K562 (cell line): ENCODE measurements around the gene BNC2. TPM values are rescaled to one million over a fixed set of nuclear protein-coding genes. Genes with fewer than 3 reads are reported as not detected.

Experiments used
- ATAC-seq: fragments of 200-7000 bp; cut with Tn5 transposase; 3 replicates; pipeline ENCODE4 v1.9.1; 2020; ENCODE audit warnings: moderate library complexity
- BruUV-seq: library from RNA; stranded (reverse); fragments of 400-500 nt; replicated peaks from 2 replicates; lab custom pipeline; 2021; lab: Mats Ljungman, UMichigan
- CTCF ChIA-PET: fragments of 300-600 bp; formaldehyde crosslinking; extraction: SDS; loops from one replicate; lab custom pipeline; 2021; ENCODE audit warnings: low intra/inter-chr PET ratio; lab: Yijun Ruan, JAX
- POLR2A ChIA-PET: fragments of 300-600, 350-650 bp; sonication (Branson Sonifier 250); formaldehyde crosslinking; extraction: SDS; loops from one replicate; lab custom pipeline; 2021; ENCODE audit warnings: antibody characterized with exemption, inconsistent platforms; lab: Yijun Ruan, JAX
- DNase-seq, 4 experiments: peaks; one replicate each; pipeline versions ENCODE4 v3.0.0 to v3.0.0-alpha.2; 2011 to 2018; ENCODE audit warnings: low spot score in 3 of 4, mixed read lengths in 3 of 4; ENCODE audit errors: extremely low read depth in 1 of 4
- FAIRE-seq: peaks from 2 replicates; lab custom pipeline; 2011; peaks lifted over from hg19 to GRCh38; lab: Jason Lieb, UNC
- H2AFZ ChIP-seq: 2 replicates; pipeline ENCODE4 v1.6.0; 2011; ENCODE audit warnings: low read depth, low read length, control low read depth, inconsistent platforms
- H3K27ac ChIP-seq: fragments of 200-600 bp; 3 replicates; pipeline ENCODE4 v1.8.0; 2011; ENCODE audit warnings: low read depth, mild to moderate bottlenecking, control low read depth, inconsistent platforms, low read length, moderate library complexity, mixed read lengths; ENCODE audit errors: extremely low read depth
- H3K27me3 ChIP-seq, 2 experiments: fragments of 300-600 bp in 1 of 2; 2 replicates in 1 of 2; 3 replicates in 1 of 2; pipeline versions ENCODE4 v1.6.0 to v1.8.0; 2011; ENCODE audit warnings: inconsistent platforms in 2 of 2, low read length in 2 of 2, mild to moderate bottlenecking in 1 of 2, mixed read lengths in 1 of 2, moderate library complexity in 1 of 2; ENCODE audit not compliant: control insufficient read depth in 2 of 2, insufficient read depth in 2 of 2
- H3K36me3 ChIP-seq: fragments of 300-600 bp; 3 replicates; pipeline ENCODE4 v1.8.0; 2011; ENCODE audit warnings: mild to moderate bottlenecking, low read length, inconsistent platforms; ENCODE audit not compliant: control insufficient read depth, insufficient read depth
- H3K4me1 ChIP-seq, 2 experiments: fragments of 200-600 bp in 1 of 2; replicated peaks in 1 of 2; 2 replicates in 1 of 2; 3 replicates in 1 of 2; pipeline versions ENCODE4 v1.5.1 to v1.8.0; 2011; ENCODE audit warnings: inconsistent platforms in 2 of 2, low read length in 2 of 2, mild to moderate bottlenecking in 1 of 2, mixed read lengths in 1 of 2, moderate library complexity in 1 of 2; ENCODE audit not compliant: control insufficient read depth in 2 of 2, insufficient read depth in 2 of 2
- H3K4me2 ChIP-seq: 2 replicates; pipeline ENCODE4 v1.6.1; 2011; ENCODE audit warnings: low read length, control low read depth, inconsistent platforms, mixed read lengths; ENCODE audit not compliant: insufficient read depth
- H3K4me3 ChIP-seq: fragments of 200-600 bp; sonication (generic), shearing (Covaris generic); 2 replicates; pipeline ENCODE4 v1.5.1; 2016; ENCODE audit warnings: control low read depth, inconsistent platforms
- H3K79me2 ChIP-seq: fragments of 200-600 bp; 3 replicates; pipeline ENCODE4 v1.8.0; 2011; ENCODE audit warnings: low read length, inconsistent platforms; ENCODE audit not compliant: control insufficient read depth, insufficient read depth
- H3K9ac ChIP-seq, 2 experiments: 2 replicates each; pipeline versions ENCODE4 v1.6.0 to v1.6.1; 2011; ENCODE audit warnings: low read depth in 2 of 2, low read length in 2 of 2, control low read depth in 1 of 2, inconsistent platforms in 1 of 2, mild to moderate bottlenecking in 1 of 2, mixed read lengths in 1 of 2; ENCODE audit not compliant: insufficient read depth in 1 of 2
- H3K9me1 ChIP-seq: one replicate; pipeline ENCODE4 v1.6.0; 2011; ENCODE audit warnings: inconsistent platforms, mild to moderate bottlenecking, low read length, moderate library complexity; ENCODE audit not compliant: control insufficient read depth, insufficient read depth
- H3K9me3 ChIP-seq: replicated peaks from 2 replicates; pipeline ENCODE4 v1.5.1; 2011; ENCODE audit warnings: low read depth, low read length, inconsistent platforms; ENCODE audit not compliant: control insufficient read depth, insufficient read depth
- H4K20me1 ChIP-seq: replicated peaks from 2 replicates; pipeline ENCODE4 v1.6.1; 2011; ENCODE audit warnings: low read length, inconsistent platforms, mixed read lengths; ENCODE audit not compliant: control insufficient read depth, insufficient read depth
- ATF3 ChIP-seq, 2 experiments: fragments of 450-650 bp in 1 of 2; sonication (generic) in 1 of 2; formaldehyde crosslinking in 1 of 2; IDR thresholded peaks in 1 of 2; conservative IDR thresholded peaks in 1 of 2; 2 replicates each; pipeline versions ENCODE4 v1.6.1 to v1.8.1; 2016 to 2023; ENCODE audit warnings: mild to moderate bottlenecking in 2 of 2, moderate library complexity in 2 of 2, inconsistent platforms in 1 of 2, missing genetic modification reagents in 1 of 2
- CREB5 ChIP-seq: fragments of 250-450 bp; sonication (Bioruptor Pico); IDR thresholded peaks from 2 replicates; pipeline ENCODE4 v1.5.0; 2020; ENCODE audit warnings: mild to moderate bottlenecking
- FOXJ3 ChIP-seq: sonication (generic); formaldehyde crosslinking; IDR thresholded peaks from 2 replicates; pipeline ENCODE4 v1.4.0; 2020; ENCODE audit warnings: mild to moderate bottlenecking, missing genetic modification reagents
- HMG20B ChIP-seq: fragments of 250-450 bp; sonication (Bioruptor Pico); IDR thresholded peaks from 2 replicates; pipeline ENCODE4 v1.5.0; 2021; ENCODE audit warnings: mild to moderate bottlenecking
- NRF1 ChIP-seq, 2 experiments: fragments of 450-650 bp; IDR thresholded peaks in 1 of 2; conservative IDR thresholded peaks in 1 of 2; 2 replicates each; pipeline ENCODE4 v1.6.1; 2014; ENCODE audit warnings: mild to moderate bottlenecking in 2 of 2
- RBM14 ChIP-seq: fragments of 200-400 bp; formaldehyde crosslinking; IDR thresholded peaks from 2 replicates; pipeline ENCODE4 v1.6.1; 2018; ENCODE audit warnings: low read depth, mild to moderate bottlenecking, low read length, moderate library complexity, borderline replicate concordance; ENCODE audit not compliant: insufficient read depth
- STAT5B ChIP-seq: fragments of 250-450 bp; sonication (Bioruptor Pico); IDR thresholded peaks from 2 replicates; pipeline ENCODE4 v1.8.0; 2021; ENCODE audit warnings: mild to moderate bottlenecking, inconsistent platforms
- TBP ChIP-seq: optimal IDR thresholded peaks from 2 replicates; pipeline ENCODE3; 2011; ENCODE audit warnings: low read depth, low read length, improper control_type of control experiment
- TCF3 ChIP-seq: sonication (generic); formaldehyde crosslinking; IDR thresholded peaks from 2 replicates; pipeline ENCODE4 v1.4.0; 2020; ENCODE audit warnings: mild to moderate bottlenecking, missing genetic modification reagents
- ZC3H8 ChIP-seq: fragments of 450-650 bp; IDR thresholded peaks from 2 replicates; pipeline ENCODE4 v1.6.1; 2017
- ZFP30 ChIP-seq: fragments of 250-450 bp; sonication (Bioruptor Pico); IDR thresholded peaks from 2 replicates; pipeline ENCODE4 v1.8.0; 2022; ENCODE audit warnings: moderate library complexity, mild to moderate bottlenecking, inconsistent platforms, borderline replicate concordance
- ZNF146 ChIP-seq: IDR thresholded peaks from one replicate; pipeline ENCODE4 v1.6.1; 2018; ENCODE audit warnings: missing compliant biosample characterization; ENCODE audit not compliant: unreplicated experiment
- WGBS: fragments of 100-300 bp; shearing (Covaris generic); methylation state at CpG from one replicate; pipeline ENCODE4 v1.1.6; 2016; ENCODE audit warnings: low coverage, mixed read lengths; ENCODE audit not compliant: insufficient coverage; ENCODE audit errors: missing lambda C conversion rate; 5-methylcytosine and 5-hydroxymethylcytosine counted together
- in situ Hi-C: fragments of 300-500 bp; cut with MboI; formaldehyde crosslinking; loops from 4 replicates; pipeline ENCODE4 v1.15.0; 2018; ENCODE audit warnings: inconsistent platforms, mixed read lengths
- intact Hi-C: fragments of 100-400 bp; cut with micrococcal nuclease; formaldehyde crosslinking; loops from 2 replicates; pipeline ENCODE4 v1.14.2; 2022
- polyA plus RNA-seq, 8 experiments: library from polyadenylated mRNA; depleted of rRNA in 4 of 8; stranded (reverse) in 5 of 8; unstranded in 3 of 8; fragments of >200 nt; fragmentation: Nextera tagmentation in 2 of 8; fragmentation: Illumina TruSeq in 1 of 8; extraction: Ambion mirVana in 2 of 8; extraction: Trizol in 1 of 8; gene quantifications; 2 replicates each; pipeline versions ENCODE4 v1.2.1 to v1.2.3, GENCODE V29; 2011 to 2014; ENCODE audit warnings: inconsistent platforms in 1 of 8, missing spikeins in 1 of 8
- total RNA-seq, 7 experiments: library from RNA; depleted of rRNA in 6 of 7; stranded (reverse); fragments of >200 nt in 6 of 7; fragmentation: Illumina TruSeq in 2 of 7; extraction: Trizol in 2 of 7; gene quantifications; 2 replicates each; pipeline versions ENCODE4 v1.2.1 to v1.2.3, GENCODE V29; 2011 to 2021; ENCODE audit warnings: low replicate concordance in 1 of 7

BNC2 gene
- total and polyA plus RNA-seq, 9 of the 15 experiments (the other 6 are each of a cell fraction or from before 2014, with no cell fraction given) = not detected

- Histone ChIP-seq H3K9ac (no peak overlapping the region), H3K4me3 (no peak overlapping the region), H3K4me2 (no peak overlapping the region), H3K4me1 (no peaks in the 10 kb centered on the region), H3K27me3 (no peaks in the 10 kb centered on the region), H3K9me1 (no peaks in the 10 kb centered on the region), H3K36me3 (no peaks in the 10 kb centered on the region), H3K79me2 (no peaks in the 10 kb centered on the region), H3K9me3 (no peaks in the 10 kb centered on the region), H4K20me1 (no peaks in the 10 kb centered on the region)
- BruUV-seq = no TSS peak
- POLR2A ChIA-PET = no interaction called here
- intact Hi-C loops (no loop called here), in situ Hi-C loops (no loop called here)
- 6% methylated on average over 12 of the region's 21 CpGs for WGBS
- FAIRE-seq = no peak
- TF ChIP-seq TCF3 (CRISPR knock-in tag) (no peak), NRF1 (conservative IDR thresholded peaks at IDR 0.05 in 1 of 2, IDR thresholded peaks at IDR 0.05 in 1 of 2) (no peak), HMG20B (CRISPR knock-in tag) (no peak), TBP (no peak), STAT5B (CRISPR knock-in tag) (no peak), ZFP30 (no peak), ZC3H8 (no peak), ATF3 (IDR thresholded peaks at IDR 0.05) (no peak), ATF3 (CRISPR knock-in tag; conservative IDR thresholded peaks at IDR 0.05) (no peak), ZNF146 (CRISPR knock-in tag) (no peak), FOXJ3 (CRISPR knock-in tag) (no peak), RBM14 (no peak), CREB5 (CRISPR knock-in tag) (no peak)
- TF ChIP-seq, all 486 proteins: peak for 0
- DNase-seq (no peak), ATAC-seq (no peak)
- no peak overlapping the region for H2AFZ ChIP-seq
- CTCF ChIA-PET = no interaction called here
- no peak overlapping the region for H3K27ac ChIP-seq
Observed at GRCh38 chr9:16869131-16869881, 1.2 kb downstream of the BNC2 start.
